Neural crest cell (in vitro differentiated cells): ENCODE measurements around the gene CD99L2. TPM values are rescaled to one million over a fixed set of nuclear protein-coding genes. Genes with fewer than 3 reads are reported as not detected.
"Not testable (repeated sequence)": the region's sequence is repeated elsewhere in the genome, so short reads cannot be mapped to it uniquely, and the experiment has no call there.

Experiments used
- DNase-seq: peaks from one replicate; pipeline ENCODE4 v3.0.0; 2021; ENCODE audit warnings: low read depth, mixed read lengths, low spot score
- H3K27ac Mint-ChIP-seq: one replicate; pipeline ENCODE4 v1.8.0; 2021; ENCODE audit warnings: mild to moderate bottlenecking, mixed read lengths; ENCODE audit not compliant: unreplicated experiment
- H3K27me3 Mint-ChIP-seq: 2 replicates; pipeline ENCODE4 v1.8.0; 2021; ENCODE audit warnings: low read depth, mild to moderate bottlenecking, mixed read lengths
- H3K36me3 Mint-ChIP-seq: 2 replicates; pipeline ENCODE4 v1.8.0; 2021; ENCODE audit warnings: low read depth, mild to moderate bottlenecking, mixed read lengths
- H3K4me1 Mint-ChIP-seq: 2 replicates; pipeline ENCODE4 v1.8.0; 2021; ENCODE audit warnings: mixed read lengths
- H3K4me3 Mint-ChIP-seq: one replicate; pipeline ENCODE4 v1.8.0; 2021; ENCODE audit warnings: mild to moderate bottlenecking, mixed read lengths
- H3K9me3 Mint-ChIP-seq: 2 replicates; pipeline ENCODE4 v1.8.0; 2021; ENCODE audit warnings: mixed read lengths
- CTCF ChIP-seq: fragments of 200-600 bp; sonication (generic); conservative IDR thresholded peaks from 2 replicates; pipeline ENCODE4 v1.5.0; 2021; ENCODE audit warnings: antibody characterized with exemption, mild to moderate bottlenecking
- total RNA-seq: library from RNA; stranded (reverse); gene quantifications from 2 replicates; pipeline ENCODE4 v1.2.1, GENCODE V29; 2021

Gene CD99L2
- total RNA-seq, 1 donor from 2014 or later: 40.1 TPM

- peaks cover 13% of the 10 kb centered on the region for H3K9me3 Mint-ChIP-seq
- no peak overlapping the region for H3K4me3 Mint-ChIP-seq
- H3K36me3 Mint-ChIP-seq: peaks cover 13% of the 10 kb centered on the region
These were observed 63.8 kb downstream of the CD99L2 start for GRCh38 chrX:150834695-150835094.

GRCh38 chrX:150833454-150834056 is 64.9 kb downstream of the CD99L2 start:
- Mint-ChIP-seq H3K4me1 (no peaks in the 10 kb centered on the region), H3K27me3 (no peaks in the 10 kb centered on the region), H3K36me3 (peaks cover 17% of the 10 kb centered on the region), H3K9me3 (peaks cover 13% of the 10 kb centered on the region), H3K4me3 (no peak overlapping the region), H3K27ac (no peak overlapping the region)
- no peak for DNase-seq
- no peak for TF ChIP-seq CTCF

More at GRCh38 chrX:150834695-150835094, 63.8 kb downstream of the CD99L2 start:
- H3K4me1 Mint-ChIP-seq: no peaks in the 10 kb centered on the region
- H3K27me3 Mint-ChIP-seq: no peaks in the 10 kb centered on the region
- TF ChIP-seq CTCF: no peak
- no peak for DNase-seq
- no peak overlapping the region for H3K27ac Mint-ChIP-seq

- H3K27ac Mint-ChIP-seq: no peak overlapping the region
- TF ChIP-seq CTCF: no peak
- no peak overlapping the region for H3K4me3 Mint-ChIP-seq
- H3K9me3 Mint-ChIP-seq: peaks cover 13% of the 10 kb centered on the region
- no peaks in the 10 kb centered on the region for H3K4me1 Mint-ChIP-seq
- H3K36me3 Mint-ChIP-seq: peaks cover 23% of the 10 kb centered on the region
- H3K27me3 Mint-ChIP-seq: no peaks in the 10 kb centered on the region
- no peak for DNase-seq
These were observed 66.6 kb downstream of the CD99L2 start for GRCh38 chrX:150831863-150832262.

- TF ChIP-seq CTCF: no peak
- no peak overlapping the region for H3K4me3 Mint-ChIP-seq
- peaks cover 19% of the 10 kb centered on the region for H3K36me3 Mint-ChIP-seq
- no peaks in the 10 kb centered on the region for H3K27me3 Mint-ChIP-seq
- H3K27ac Mint-ChIP-seq: no peak overlapping the region
- H3K9me3 Mint-ChIP-seq: peaks cover 9% of the 10 kb centered on the region
- no peaks in the 10 kb centered on the region for H3K4me1 Mint-ChIP-seq
- no peak for DNase-seq
These were observed 69.7 kb downstream of the CD99L2 start for GRCh38 chrX:150828785-150829184.

GRCh38 chrX:150824352-150824751 is 74.1 kb downstream of the CD99L2 start:
- not testable (repeated sequence) for H3K4me3 Mint-ChIP-seq, H3K27ac Mint-ChIP-seq, DNase-seq, H3K27me3 Mint-ChIP-seq, H3K9me3 Mint-ChIP-seq, H3K4me1 Mint-ChIP-seq
- H3K36me3 Mint-ChIP-seq: peaks cover 29% of the 10 kb centered on the region

- H3K9me3 Mint-ChIP-seq: peaks cover 13% of the 10 kb centered on the region
- not testable (repeated sequence) for H3K4me3 Mint-ChIP-seq
These were observed 74.6 kb downstream of the CD99L2 start for GRCh38 chrX:150823826-150824225.

More at GRCh38 chrX:150823826-150824225, 74.6 kb downstream of the CD99L2 start:
- DNase-seq, H3K4me1 Mint-ChIP-seq, H3K27me3 Mint-ChIP-seq, H3K27ac Mint-ChIP-seq: not testable (repeated sequence)
- H3K36me3 Mint-ChIP-seq: peaks cover 28% of the 10 kb centered on the region
